Activated gamma-delta T cell (primary cell): ENCODE measurements around the gene KAT6B.
"Not testable (repeated sequence)": the region's sequence is repeated elsewhere in the genome, so short reads cannot be mapped to it uniquely, and the experiment has no call there.

Experiments used
- DNase-seq: peaks from one replicate; lab custom pipeline; 2025; lab: John Stamatoyannopoulos, UW

KAT6B gene

DNA sequence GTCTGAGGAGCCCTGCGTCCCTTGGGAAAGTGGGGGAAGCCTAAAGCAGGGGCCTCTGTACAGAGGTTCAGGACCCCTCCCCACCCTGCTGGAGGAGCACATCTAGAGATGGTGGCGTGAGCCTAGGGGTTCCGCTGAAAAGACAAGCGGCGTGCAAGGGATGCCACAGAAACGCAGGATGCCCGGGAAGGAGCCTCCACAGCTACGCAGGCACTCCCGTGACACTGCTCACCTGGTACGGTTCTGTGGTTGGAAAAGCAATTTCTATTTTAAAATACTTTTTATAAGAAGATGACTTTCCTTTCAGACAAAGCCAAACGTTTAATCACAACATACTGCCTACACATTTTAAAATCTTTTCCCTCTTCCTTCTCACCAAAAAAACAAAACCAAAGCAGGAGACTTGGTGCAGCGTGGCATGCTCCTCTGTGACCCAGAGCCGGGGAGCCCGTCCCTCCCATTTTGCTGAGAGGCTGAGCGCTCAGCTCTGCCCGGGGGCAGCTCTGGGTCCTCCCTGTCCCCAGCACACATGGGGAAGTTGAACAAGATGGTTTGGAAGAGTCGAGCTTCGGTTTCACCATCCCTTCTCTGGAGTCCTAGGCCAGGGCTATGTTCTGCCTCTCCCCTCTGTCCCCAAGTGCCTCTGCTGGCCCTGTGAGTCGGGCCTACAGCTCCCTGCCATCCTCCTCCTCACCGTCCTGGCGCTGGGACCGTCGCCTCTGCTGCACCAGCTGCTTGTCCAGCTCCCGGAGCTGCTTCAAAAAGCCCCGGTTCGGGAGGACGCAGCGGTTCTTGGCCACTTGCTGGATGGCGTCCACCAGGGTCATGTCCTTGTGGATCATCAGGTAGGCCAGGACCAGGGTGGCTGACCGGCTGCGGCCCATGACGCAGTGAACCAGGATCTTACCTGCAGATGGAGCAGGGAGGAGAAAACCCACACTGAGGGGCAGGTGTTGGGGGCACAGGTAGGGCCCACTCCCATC lies 211.1 kb downstream of the KAT6B start:
- no peak for DNase-seq

DNA sequence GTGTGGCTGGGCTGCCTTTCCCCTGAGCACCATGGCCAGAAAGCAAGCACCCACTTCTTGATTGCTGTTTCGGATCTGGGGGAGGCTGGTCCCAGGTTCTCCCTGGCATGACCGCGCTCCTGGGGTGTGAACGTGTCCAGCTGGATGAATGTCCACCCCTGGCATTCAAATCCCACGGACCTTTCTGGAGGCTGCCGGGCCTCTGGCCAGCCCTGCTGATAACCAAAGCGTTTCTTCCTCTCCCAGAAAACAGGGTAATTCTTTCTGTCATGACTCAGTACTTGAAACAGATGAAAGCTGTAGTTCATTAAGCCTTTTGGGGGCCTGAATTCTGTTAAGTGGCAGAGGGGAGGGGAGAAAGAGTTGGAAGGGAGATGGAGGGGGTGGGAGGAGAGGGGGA lies 211.9 kb downstream of the KAT6B start:
- no peak for DNase-seq

DNA sequence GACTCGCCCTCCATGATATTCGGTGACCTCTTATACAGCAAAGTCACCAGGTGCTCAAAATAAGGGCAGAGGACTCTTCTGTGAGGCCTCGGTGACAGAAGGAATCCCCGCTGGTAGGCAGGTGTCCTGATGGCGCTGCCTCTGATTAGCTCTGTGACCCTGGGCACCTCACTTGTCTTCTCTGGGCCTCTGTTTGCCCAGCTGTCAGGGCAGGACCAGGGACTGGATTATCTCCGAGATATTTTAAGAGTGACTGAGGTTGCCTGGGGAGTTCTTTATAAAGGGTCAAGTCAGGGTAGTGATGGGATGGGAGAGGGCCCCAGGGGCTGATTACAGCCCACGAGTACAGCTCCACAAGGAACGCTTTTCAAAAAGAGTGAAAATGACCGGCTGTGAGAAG lies 214.2 kb downstream of the KAT6B start:
- DNase-seq = no peak

DNA sequence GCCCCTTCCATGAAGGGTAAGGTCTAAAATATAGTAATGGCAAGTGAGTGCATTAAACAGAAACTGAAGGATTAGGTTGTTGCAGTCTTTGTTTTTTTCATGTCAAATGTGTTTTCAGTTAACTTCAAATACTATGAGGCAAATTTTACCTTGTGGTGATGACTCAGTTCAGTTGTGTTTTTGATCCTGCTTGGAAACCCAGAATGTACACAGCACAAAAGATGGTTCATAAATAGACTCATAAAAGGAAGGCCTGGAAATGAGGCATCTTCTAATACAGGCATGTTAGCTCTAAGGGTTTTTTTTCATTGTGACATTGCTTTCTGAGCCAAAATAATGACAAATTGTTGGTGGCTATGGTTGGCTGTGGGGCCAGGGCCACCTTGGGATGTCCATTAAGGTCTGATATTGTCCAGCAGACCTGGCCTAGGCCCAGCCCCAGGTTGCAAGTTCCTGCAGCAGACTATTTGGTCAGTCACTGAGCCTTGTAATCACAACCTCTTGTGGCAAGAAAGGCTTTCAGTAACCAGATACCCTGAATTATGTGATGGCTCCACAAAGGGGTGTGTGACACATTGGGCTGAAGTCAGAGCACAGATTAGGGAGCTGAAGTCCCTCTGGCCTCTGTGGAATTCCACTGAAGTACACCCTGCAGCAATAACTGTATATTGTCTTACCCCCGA lies 216.0 kb downstream of the KAT6B start:
- DNase-seq = no peak

DNA sequence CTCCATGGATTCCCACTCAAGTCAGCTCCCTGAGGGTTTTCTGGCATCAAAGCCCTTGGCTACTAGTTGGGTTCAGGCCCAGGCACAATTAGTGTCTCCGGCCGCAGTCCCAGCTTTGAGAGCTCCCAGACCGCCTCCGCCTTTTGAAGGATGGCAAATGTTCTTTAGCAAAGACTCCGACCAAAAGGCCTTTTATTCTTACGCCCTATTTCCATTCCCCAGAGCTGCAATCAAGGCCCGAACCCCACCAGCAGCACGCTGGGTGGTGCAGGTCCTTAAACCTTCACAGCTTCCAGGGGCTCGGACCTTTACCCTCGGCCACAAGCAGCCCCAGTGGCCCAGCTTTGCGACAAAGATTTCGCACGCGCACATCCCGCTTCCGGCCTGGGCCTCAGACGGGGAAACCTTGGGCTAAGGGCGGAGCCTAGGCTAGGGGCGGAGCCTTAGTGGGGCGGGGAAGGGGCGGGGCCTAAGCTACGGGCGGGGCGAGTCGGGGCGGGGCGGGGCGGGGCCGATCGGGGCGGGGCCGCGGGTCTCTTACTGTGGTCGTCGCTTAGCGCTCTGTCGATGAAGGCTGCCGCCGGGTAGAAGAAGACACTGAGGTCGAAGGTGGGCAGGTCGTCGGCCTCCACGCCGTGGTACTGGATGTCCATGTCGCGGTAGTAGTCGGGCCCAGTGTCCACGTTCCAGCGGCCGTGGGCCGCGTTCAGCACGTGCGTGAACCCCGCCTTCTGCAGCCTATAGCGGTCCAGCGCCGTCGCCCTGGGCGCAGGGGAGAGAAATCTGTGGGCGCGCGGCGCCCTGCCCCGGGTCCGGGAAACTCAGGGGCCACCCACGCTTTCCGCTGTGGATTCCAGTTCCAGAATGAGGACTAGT lies 217.1 kb downstream of the KAT6B start:
- DNase-seq = no peak

DNA sequence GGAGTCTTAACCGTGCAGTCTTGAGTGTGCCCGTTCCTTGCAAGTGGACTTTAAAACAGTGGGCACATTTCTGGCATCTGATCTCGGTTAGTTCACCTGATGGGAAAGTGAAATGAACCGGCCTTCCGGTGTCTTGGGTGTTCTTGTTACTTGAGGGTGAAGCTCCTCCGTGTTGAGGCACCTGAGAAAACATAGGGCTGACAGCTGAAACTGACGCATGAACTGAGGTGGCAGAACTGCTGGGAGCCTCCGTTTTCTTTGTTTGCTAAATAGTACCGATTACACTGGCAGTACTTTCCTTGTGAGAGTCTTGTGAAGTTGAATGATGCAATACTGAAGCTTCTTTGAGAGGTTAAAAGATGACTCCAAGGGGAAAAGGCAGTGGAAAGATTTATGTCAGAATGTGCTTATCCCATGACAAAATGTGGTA lies 222.3 kb downstream of the KAT6B start:
- DNase-seq = no peak

DNA sequence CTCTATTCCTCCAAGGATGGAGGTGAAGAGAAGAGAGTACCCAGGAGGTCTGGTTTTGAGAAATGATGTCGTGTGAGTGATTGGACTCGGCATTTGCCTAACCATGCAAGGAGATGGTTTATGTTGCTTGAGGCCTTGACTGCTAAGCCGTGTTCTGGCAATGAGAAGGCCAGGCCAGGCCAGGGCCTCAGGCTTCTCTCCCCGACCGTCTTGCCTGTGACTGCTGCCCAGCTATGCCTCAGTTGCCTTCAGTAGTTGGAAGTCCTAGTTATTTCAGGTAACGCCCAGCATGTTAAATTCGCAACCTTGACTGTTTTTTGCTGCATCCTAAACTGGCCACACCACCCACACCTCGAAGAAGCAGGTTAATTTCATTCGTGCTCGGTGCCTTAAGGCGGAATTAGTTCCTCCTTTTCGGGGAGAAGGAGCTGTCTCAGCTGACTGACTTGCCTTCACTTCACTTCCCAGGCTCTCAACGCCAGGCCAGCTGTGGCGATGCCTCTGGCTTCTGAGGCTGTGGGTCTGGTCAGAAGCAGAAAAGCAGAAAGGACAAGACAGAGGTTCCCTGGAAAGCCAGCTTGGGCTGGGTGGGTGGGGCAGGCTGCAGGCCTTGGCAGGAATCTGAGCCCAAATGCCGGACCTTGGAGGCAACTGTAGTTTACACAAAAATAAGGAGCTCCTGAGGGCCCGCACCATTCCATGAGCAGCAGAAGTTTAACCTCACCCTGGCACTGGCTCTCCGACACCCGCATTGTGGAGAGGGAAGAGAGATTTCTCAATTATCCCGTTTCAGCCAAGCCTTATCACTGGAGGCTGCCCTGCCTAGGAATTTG lies 223.1 kb downstream of the KAT6B start:
- DNase-seq = no peak

DNA sequence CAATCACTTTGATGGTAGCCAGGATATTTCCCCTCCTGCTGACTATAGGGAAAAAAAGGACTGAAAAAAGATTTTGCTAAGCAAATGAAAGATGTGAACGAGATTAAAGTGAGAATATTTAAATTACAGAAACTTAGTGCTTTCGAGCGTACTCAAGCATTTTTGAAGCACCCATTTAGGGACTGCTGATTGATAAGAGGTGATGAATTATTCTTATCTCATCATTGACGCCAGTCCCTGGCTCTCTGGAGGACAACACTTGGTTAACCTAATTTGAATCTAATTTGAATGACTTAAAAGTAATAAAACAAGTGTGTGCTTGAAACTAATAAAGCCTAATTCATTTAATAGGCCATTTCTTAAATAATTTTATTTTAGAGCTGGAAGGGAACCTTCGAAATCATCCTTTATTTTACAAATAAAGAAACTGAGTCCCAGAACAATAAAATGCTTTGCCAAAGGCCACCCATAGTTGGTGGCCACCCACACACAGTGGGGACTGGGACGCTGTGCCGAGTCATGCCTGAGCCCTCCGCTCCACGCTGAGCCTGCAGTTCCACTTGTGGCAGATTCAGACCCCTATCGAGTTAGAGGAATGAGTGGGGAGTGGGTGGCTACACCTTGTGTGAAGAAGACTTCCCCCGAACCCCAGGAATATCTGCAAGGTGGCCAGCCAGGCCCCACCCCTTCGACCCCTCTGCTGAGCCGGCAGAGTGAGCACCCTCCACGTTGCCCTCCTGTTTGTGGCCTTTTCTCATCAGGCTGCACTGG lies 223.9 kb downstream of the KAT6B start:
- DNase-seq = no peak

DNA sequence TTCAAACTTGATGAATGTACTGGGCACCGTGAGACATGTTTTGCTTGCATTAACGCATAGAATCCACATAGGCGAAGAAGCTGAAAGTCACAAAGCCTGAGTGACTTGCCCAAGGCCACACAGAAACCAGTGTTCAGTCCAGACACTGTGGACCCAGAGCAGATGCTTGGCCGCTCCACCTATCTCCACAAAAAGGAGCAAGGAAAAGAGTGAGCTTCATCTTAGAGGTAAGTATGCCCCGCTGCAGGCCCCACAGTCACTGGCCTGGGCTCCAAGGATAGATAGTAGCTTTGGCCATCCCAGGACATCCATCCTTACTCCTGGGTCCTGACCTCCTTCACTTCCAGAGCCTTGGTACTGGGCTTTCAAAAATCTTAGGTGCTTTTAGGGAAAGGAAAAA lies 224.9 kb downstream of the KAT6B start:
- no peak for DNase-seq

DNA sequence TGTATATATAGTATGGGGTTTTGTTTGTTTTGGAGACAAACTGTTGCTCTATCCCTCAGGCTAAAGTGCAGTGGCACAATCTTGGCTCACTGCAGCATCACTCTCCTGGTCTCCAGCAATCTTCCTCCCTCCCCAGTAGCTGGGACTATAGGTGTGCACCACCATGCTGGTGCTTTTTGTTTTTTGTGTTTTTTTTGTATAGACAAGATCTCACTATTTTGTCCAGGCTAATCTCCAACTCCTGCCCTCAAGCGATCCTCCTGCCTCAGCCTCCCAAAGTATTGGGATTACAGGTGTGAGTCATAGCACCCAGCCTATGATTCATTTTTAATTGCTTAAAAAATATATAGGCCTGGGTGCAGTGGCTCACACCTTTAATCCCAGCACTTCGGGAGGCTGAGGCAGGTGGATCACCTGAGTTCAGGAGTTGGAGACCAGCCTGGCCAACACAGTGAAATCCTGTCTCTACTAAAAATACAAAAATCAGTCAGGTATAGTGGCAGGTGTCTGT lies 229.6 kb downstream of the KAT6B start:
- not testable (repeated sequence) for DNase-seq

DNA sequence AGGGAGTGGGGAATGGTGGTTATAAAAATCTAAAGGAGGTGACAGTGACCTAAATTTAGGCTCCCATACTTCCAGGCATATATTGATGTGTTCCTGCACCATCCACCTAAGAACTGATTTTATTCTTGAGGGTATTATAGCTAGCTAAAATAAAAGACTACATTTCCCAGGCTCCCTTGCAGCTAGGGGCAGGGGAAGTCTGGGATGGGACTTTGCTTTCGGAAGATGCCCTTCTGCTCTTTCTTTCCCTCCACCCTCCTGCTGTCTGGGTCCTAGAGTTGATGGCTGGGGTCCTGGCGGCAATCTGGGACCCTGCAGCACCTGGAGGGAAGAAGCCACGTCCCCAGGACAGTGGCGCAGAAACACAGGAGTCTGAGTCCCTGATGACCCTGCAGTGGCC lies 231.3 kb downstream of the KAT6B start:
- no peak for DNase-seq

DNA sequence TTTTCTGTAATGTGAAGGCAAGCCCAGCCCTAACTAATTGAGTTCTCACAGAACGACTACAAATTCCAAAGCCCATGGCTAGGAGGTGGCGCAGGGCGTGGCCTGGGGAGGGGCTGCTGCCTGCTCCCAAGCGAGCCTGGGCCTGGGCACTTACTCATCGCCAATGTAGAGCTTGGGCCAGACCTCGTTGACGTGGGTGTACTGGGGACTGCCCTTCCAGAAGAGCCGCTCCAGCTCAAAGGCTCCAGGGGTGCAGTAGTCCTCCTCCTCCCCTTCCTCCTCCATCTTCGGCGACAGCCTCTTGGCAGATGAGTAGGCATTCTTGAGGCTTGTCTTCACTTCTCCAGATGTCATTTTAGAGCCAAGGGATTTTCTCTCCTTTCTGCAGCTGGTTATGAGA lies 231.8 kb downstream of the KAT6B start:
- DNase-seq = no peak

DNA sequence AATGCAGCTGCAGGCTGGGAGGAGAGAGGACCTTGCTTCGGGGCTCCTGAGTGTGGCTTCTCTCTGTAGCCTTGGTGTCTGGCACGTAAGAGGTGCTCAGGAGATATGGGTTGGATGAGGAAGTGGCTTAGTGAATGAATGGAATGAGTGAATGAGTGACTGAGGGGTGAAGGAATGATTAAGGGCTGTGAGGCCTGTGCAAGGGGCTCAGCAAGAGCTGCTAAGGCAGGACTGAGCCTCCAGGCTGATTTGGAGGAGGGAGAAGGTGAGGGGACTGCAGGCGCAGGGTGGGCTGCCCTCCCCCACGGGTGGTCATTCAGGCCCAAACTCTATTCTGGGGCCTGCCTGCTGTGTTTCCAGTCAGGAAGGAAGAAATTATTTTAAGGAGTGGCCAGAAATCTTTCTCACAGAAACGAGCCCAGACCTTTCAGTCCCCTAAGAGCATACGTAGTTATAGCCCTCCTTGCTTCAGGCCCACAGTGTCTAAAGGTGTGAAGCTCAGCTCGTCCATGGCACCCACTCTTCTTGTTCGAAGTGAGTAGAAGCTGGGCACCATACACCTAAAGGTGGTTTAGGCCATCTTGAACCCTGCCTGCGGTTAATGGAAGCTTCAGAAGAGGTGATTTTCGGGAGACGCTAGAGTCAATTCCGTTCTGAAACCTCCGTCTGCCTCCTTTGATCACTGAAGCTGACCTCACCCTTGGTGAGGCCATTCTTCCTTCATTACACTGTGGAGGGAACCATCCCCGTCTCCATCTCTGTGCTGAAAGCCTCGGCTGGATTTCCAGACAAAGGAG lies 235.5 kb downstream of the KAT6B start:
- DNase-seq = no peak

DNA sequence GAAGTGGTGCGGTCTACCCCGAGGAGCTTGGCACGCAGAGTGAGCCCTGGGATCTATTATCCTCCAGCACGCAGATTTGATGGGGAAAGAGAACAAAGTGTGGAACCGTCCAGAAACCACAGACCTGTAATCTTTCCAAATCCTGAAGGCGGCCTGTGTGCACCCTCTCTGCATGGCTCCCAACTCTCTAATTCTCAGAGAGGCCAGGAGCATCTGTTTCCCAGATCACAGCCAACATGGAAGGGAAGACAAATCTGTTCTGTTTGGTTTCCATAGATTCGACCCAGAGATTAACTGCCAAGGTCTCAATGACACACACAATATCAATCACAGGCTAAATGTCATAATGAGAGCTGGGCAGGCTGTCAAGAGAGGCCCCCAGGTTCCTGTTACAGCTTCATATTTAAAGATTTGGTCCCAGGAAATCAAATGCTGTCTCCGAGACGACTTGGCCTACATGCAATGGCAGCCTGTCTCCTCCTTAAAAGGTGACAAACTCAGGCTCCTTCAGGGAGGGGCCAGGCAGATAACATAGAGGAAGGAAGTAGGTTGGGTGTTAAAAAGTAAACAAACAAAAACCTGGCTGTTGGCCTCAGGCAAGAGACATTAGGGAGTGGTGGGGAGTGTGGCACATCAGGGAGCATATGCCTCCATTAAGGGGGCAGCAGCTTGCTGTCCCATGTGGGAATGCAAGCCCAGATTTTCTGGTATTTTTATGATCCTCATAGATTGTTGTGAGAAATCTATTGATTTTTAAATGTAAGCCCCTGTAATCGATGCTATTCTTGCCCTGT lies 236.3 kb downstream of the KAT6B start:
- no peak for DNase-seq

DNA sequence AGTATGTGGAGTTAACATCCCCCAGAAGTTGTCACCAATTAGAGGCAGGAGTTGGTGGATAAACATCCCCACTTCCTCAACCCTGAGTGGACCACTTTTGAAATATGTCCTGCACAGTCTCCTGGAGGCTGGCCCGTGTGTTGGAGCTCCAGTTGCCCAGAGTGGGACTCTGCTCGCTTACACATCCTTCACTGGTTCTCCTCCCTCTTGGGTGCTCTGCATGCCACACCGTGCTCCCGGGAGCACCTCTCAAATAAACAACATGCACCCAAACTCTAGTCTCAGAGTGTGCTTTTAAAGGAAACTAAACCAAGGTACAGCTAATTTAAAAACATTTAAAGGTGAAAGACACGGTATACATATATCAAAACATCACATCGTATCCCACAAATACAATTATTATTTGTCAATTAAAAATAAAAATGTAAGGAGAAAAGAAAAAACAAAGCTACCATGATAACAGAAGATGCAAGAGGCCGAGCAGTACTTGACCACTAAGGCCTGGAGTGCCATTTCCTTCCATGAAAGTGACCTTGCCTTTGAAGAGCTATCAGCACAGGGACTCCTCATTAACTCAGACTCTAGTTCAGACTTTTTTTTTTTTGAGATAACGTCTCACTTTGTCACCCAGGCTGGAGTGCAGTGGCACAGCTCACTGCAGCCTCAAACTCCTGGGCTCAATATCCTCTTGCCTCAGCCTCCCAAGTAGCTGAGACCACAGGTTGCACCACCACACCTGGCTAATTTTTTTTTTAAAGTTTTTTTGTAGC lies 237.2 kb downstream of the KAT6B start:
- DNase-seq = no peak

DNA sequence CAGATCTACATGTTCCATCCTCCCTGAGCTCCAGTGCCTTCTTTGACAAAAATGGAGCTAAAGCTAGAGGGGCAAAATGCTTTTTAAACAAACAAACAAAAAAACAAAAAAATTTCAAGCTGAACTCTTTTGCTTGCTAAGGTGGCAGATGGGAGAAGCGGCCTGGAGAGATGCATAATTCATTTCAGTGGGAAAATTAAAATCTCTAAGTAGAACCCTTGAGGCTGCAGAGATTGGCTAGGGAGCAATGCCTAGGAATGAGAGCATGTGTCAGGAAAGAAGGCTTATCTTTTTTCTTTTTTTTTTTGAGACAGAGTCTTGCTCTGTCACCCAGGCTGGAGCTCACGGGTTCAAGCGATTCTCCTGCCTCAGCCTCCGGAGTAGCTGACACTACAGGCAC lies 238.7 kb downstream of the KAT6B start:
- no peak for DNase-seq

DNA sequence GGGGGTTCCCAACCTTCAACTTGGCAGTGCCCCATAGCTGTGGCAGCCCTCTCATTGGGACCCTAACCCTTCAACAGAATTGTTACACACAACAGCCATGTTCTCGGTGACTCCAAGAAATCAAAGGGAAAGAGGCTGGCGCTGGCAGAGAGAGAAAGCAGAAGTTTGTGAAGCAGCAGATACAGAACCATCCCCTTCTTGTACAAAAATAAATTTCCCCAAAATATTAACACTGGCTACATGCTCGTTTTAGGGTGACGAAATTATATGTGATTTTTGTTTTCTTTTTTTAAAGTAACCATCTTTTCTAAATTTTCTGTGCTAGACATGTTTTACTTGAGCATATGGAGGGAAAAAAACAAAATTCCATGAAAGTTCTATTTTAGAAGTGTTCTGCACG lies 239.9 kb downstream of the KAT6B start:
- DNase-seq = no peak

DNA sequence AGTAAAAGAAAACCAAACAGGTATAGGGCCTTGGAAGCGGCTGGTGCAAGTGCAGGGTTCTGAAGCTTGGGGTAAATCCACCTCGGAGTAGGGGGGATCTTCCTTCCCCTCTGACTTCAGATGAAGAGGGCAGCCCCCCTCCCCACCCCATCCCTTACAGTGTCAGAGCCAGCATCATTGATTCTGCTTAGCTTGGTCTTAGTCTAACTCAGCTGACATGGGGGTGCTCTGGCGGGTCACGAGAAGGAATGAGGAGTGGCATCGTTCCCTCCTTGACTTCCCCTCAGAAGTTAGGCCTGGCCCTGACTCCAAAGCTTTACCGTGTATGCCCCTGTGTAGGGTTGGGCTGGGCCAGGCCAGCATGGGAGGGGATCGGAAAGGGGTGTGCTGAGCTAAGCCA lies 240.9 kb downstream of the KAT6B start:
- no peak for DNase-seq
